H9 (cell line): ENCODE measurements around the gene SLC7A14. TPM values are rescaled to one million over a fixed set of nuclear protein-coding genes. Genes with fewer than 3 reads are reported as not detected.

Source experiments
- DNase-seq: peaks from one replicate; pipeline ENCODE4 v3.0.0-alpha.2; 2017
- H2AFZ ChIP-seq: one replicate; pipeline ENCODE4 v1.6.1; 2013; ENCODE audit warnings: mild to moderate bottlenecking, low read length, control low read depth, moderate library complexity
- H2AK5ac ChIP-seq: 2 replicates; pipeline ENCODE4 v1.6.1; 2013; ENCODE audit warnings: low read length, control low read depth, mixed read lengths; ENCODE audit not compliant: insufficient read length
- H2BK120ac ChIP-seq: one replicate; pipeline ENCODE4 v1.6.1; 2013; ENCODE audit warnings: low read depth, mild to moderate bottlenecking, low read length, control low read depth, inconsistent platforms; ENCODE audit not compliant: poor library complexity, severe bottlenecking
- H2BK12ac ChIP-seq: 2 replicates; pipeline ENCODE4 v1.6.1; 2013; ENCODE audit warnings: low read length, control low read depth, mixed read lengths, low read depth; ENCODE audit not compliant: insufficient read length
- H2BK15ac ChIP-seq: 2 replicates; pipeline ENCODE4 v1.6.1; 2013; ENCODE audit warnings: low read depth, low read length, control low read depth
- H2BK20ac ChIP-seq: one replicate; pipeline ENCODE4 v1.6.1; 2013; ENCODE audit warnings: low read depth, mild to moderate bottlenecking, low read length, control low read depth, inconsistent platforms; ENCODE audit not compliant: poor library complexity, severe bottlenecking
- H2BK5ac ChIP-seq: 2 replicates; pipeline ENCODE4 v1.6.1; 2013; ENCODE audit warnings: low read length, control low read depth, mixed read lengths; ENCODE audit not compliant: insufficient read length
- H3K14ac ChIP-seq: 2 replicates; pipeline ENCODE4 v1.6.1; 2013; ENCODE audit warnings: low read length, control low read depth; ENCODE audit not compliant: insufficient read depth
- H3K18ac ChIP-seq: 2 replicates; pipeline ENCODE4 v1.6.1; 2013; ENCODE audit warnings: low read depth, mild to moderate bottlenecking, mixed read lengths, low read length, control low read depth; ENCODE audit not compliant: insufficient read length
- H3K23ac ChIP-seq: 2 replicates; pipeline ENCODE4 v1.6.1; 2013; ENCODE audit warnings: low read length, control low read depth, mixed read lengths, low read depth; ENCODE audit not compliant: insufficient read length
- H3K23me2 ChIP-seq: 2 replicates; pipeline ENCODE4 v1.6.1; 2013; ENCODE audit warnings: low read depth, mild to moderate bottlenecking, mixed read lengths, low read length, control low read depth; ENCODE audit not compliant: insufficient read length, poor library complexity, severe bottlenecking
- H3K27ac ChIP-seq: 2 replicates; pipeline ENCODE4 v1.5.1; 2013; ENCODE audit warnings: low read length, control low read depth, mixed read lengths, low read depth; ENCODE audit not compliant: insufficient read length
- H3K27me3 ChIP-seq: 2 replicates; pipeline ENCODE4 v1.6.1; 2013; ENCODE audit warnings: low read length, control low read depth, inconsistent platforms; ENCODE audit not compliant: insufficient read depth
- H3K4ac ChIP-seq: 2 replicates; pipeline ENCODE4 v1.6.1; 2013; ENCODE audit warnings: low read depth, mild to moderate bottlenecking, control low read depth, inconsistent platforms, low read length, moderate library complexity
- H3K4me1 ChIP-seq: 2 replicates; pipeline ENCODE4 v1.6.1; 2013; ENCODE audit warnings: low read length, control low read depth, inconsistent platforms; ENCODE audit not compliant: insufficient read depth
- H3K4me2 ChIP-seq: 2 replicates; pipeline ENCODE4 v1.6.1; 2013; ENCODE audit warnings: low read length, control low read depth, mixed read lengths; ENCODE audit not compliant: insufficient read length, insufficient read depth
- H3K56ac ChIP-seq: 2 replicates; pipeline ENCODE4 v1.6.1; 2013; ENCODE audit warnings: low read depth, mild to moderate bottlenecking, mixed read lengths, low read length, control low read depth; ENCODE audit not compliant: insufficient read length
- H3K79me1 ChIP-seq: 2 replicates; pipeline ENCODE4 v1.6.1; 2013; ENCODE audit warnings: low read depth, mild to moderate bottlenecking, moderate library complexity, low read length, control low read depth, inconsistent platforms; ENCODE audit not compliant: insufficient read depth, poor library complexity, severe bottlenecking
- H3K79me2 ChIP-seq: 2 replicates; pipeline ENCODE4 v1.6.1; 2013; ENCODE audit warnings: low read length, control low read depth, inconsistent platforms; ENCODE audit not compliant: insufficient read depth
- H3K9ac ChIP-seq: 2 replicates; pipeline ENCODE4 v1.6.1; 2013; ENCODE audit warnings: low read length, control low read depth, mixed read lengths; ENCODE audit not compliant: insufficient read length; ENCODE audit errors: extremely low read depth
- H3K9me3 ChIP-seq: one replicate; pipeline ENCODE4 v1.6.1; 2013; ENCODE audit warnings: low read depth, low read length, inconsistent platforms; ENCODE audit not compliant: control insufficient read depth
- H3T11ph ChIP-seq: one replicate; pipeline ENCODE4 v1.6.1; 2013; ENCODE audit warnings: mild to moderate bottlenecking, low read length, control low read depth, inconsistent platforms
- H4K20me1 ChIP-seq: one replicate; pipeline ENCODE4 v1.6.1; 2013; ENCODE audit not compliant: control insufficient read depth, insufficient read length, insufficient read depth
- H4K5ac ChIP-seq: 2 replicates; pipeline ENCODE4 v1.6.1; 2013; ENCODE audit warnings: low read depth, mild to moderate bottlenecking, mixed read lengths, low read length, control low read depth; ENCODE audit not compliant: insufficient read length
- H4K8ac ChIP-seq: replicated peaks from 2 replicates; pipeline ENCODE4 v1.6.1; 2013; ENCODE audit warnings: low read length, control low read depth, mixed read lengths, low read depth; ENCODE audit not compliant: insufficient read length
- H4K91ac ChIP-seq: 2 replicates; pipeline ENCODE4 v1.6.1; 2013; ENCODE audit warnings: low read depth, mild to moderate bottlenecking, moderate library complexity, mixed read lengths, low read length, control low read depth; ENCODE audit not compliant: insufficient read length
- H3K27ac Mint-ChIP-seq, 3 experiments: 2 replicates in 2 of 3; 3 replicates in 1 of 3; pipeline ENCODE4 v1.8.0; 2020 to 2021; ENCODE audit warnings: mixed read lengths in 3 of 3, mild to moderate bottlenecking in 1 of 3, moderate library complexity in 1 of 3
- H3K27me3 Mint-ChIP-seq: 2 replicates; pipeline ENCODE4 v1.8.0; 2021; ENCODE audit warnings: low read depth, mild to moderate bottlenecking, moderate library complexity, mixed read lengths
- H3K36me3 Mint-ChIP-seq, 3 experiments: 2 replicates in 2 of 3; 3 replicates in 1 of 3; pipeline ENCODE4 v1.8.0; 2020 to 2021; ENCODE audit warnings: low read depth in 3 of 3, mixed read lengths in 3 of 3; ENCODE audit not compliant: insufficient read depth in 1 of 3
- H3K4me1 Mint-ChIP-seq, 2 experiments: 2 replicates each; pipeline ENCODE4 v1.8.0; 2020; ENCODE audit warnings: mixed read lengths in 2 of 2
- H3K4me3 Mint-ChIP-seq, 2 experiments: 2 replicates in 1 of 2; 3 replicates in 1 of 2; pipeline ENCODE4 v1.8.0; 2020 to 2021; ENCODE audit warnings: mild to moderate bottlenecking in 2 of 2, mixed read lengths in 2 of 2, moderate library complexity in 1 of 2
- H3K9me3 Mint-ChIP-seq, 2 experiments: 2 replicates in 1 of 2; 3 replicates in 1 of 2; pipeline ENCODE4 v1.8.0; 2020; ENCODE audit warnings: mild to moderate bottlenecking in 2 of 2, mixed read lengths in 2 of 2, moderate library complexity in 1 of 2
- WGBS: extraction: QIAGEN DNeasy Blood & Tissue Kit; methylation state at CpG from one replicate; pipeline ENCODE4 v1.1.7; 2013; ENCODE audit warnings: missing lambda C conversion rate, low lambda C conversion rate, mixed read lengths; ENCODE audit not compliant: insufficient read length; ENCODE audit errors: extremely low coverage; 5-methylcytosine and 5-hydroxymethylcytosine counted together
- total RNA-seq: library from RNA; stranded (reverse); gene quantifications from 2 replicates; pipeline ENCODE4 v1.2.1, GENCODE V29; 2021
- TF ChIP-seq, protein P1 (sequence below): fragments of 200-600 bp; sonication (generic); conservative IDR thresholded peaks from 3 replicates; pipeline ENCODE4 v1.8.0; 2021; ENCODE audit warnings: antibody characterized with exemption, mild to moderate bottlenecking

SLC7A14 gene
- total RNA-seq, 1 experiment from 2014 or later, result 0.42 TPM

DNA sequence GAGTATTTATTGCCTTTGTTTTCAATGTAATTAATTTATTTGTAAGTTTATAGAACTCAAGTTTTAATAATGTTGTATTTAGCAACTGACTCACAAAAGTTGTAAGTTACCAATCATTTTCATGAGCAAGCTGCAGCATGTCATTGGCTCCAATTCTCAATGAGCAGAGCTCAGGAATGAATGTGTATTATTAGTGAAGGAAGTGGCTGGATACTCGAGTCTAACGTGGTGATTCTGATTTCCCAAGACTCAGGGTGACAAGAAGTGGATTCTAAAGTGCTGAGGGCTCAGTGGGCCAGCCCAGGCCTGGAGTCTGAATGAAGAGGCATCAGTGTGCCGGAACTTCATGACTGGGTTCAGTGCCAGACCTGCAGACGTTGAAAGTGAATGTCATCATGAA lies 127.6 kb downstream of the SLC7A14 start:
- Histone ChIP-seq H3K18ac (no peak overlapping the region), H2AFZ (no peak overlapping the region), H3K9ac (no peak overlapping the region), H3K23ac (no peak overlapping the region), H3T11ph (no peak overlapping the region), H3K56ac (no peak overlapping the region), H2BK120ac (no peak overlapping the region), H2BK20ac (no peak overlapping the region), H4K20me1 (no peaks in the 10 kb centered on the region), H3K4me2 (no peak overlapping the region), H3K27me3 (no peaks in the 10 kb centered on the region), H3K23me2 (no peaks in the 10 kb centered on the region), H3K14ac (no peak overlapping the region), H2AK5ac (no peak overlapping the region), H2BK12ac (no peak overlapping the region), H3K9me3 (no peaks in the 10 kb centered on the region), H2BK15ac (no peak overlapping the region), H4K5ac (no peak overlapping the region), H4K8ac (no peak overlapping the region), H4K91ac (no peak overlapping the region), H3K79me2 (no peaks in the 10 kb centered on the region), H3K79me1 (no peaks in the 10 kb centered on the region), H3K4ac (no peak overlapping the region), H2BK5ac (no peak overlapping the region), H3K27ac (no peak overlapping the region), H3K4me1 (no peaks in the 10 kb centered on the region)
- TF ChIP-seq, protein P1, sequence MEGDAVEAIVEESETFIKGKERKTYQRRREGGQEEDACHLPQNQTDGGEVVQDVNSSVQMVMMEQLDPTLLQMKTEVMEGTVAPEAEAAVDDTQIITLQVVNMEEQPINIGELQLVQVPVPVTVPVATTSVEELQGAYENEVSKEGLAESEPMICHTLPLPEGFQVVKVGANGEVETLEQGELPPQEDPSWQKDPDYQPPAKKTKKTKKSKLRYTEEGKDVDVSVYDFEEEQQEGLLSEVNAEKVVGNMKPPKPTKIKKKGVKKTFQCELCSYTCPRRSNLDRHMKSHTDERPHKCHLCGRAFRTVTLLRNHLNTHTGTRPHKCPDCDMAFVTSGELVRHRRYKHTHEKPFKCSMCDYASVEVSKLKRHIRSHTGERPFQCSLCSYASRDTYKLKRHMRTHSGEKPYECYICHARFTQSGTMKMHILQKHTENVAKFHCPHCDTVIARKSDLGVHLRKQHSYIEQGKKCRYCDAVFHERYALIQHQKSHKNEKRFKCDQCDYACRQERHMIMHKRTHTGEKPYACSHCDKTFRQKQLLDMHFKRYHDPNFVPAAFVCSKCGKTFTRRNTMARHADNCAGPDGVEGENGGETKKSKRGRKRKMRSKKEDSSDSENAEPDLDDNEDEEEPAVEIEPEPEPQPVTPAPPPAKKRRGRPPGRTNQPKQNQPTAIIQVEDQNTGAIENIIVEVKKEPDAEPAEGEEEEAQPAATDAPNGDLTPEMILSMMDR, result no peak
- no CpG with 5 or more reads among the region's 4 CpGs for WGBS
- no peaks in the 10 kb centered on the region for H3K9me3 Mint-ChIP-seq
- H3K27me3 Mint-ChIP-seq, result no peaks in the 10 kb centered on the region; the same call in 1 of the 2 replicates
- no peaks in the 10 kb centered on the region for H3K36me3 Mint-ChIP-seq
- H3K4me3 Mint-ChIP-seq, result no peak overlapping the region
- no peaks in the 10 kb centered on the region; a peak in 1 of 4 replicates for H3K4me1 Mint-ChIP-seq
- no peak overlapping the region for H3K27ac Mint-ChIP-seq
- DNase-seq, result no peak
